Measurements from ENCODE around the gene PLPPR3.

DNA sequence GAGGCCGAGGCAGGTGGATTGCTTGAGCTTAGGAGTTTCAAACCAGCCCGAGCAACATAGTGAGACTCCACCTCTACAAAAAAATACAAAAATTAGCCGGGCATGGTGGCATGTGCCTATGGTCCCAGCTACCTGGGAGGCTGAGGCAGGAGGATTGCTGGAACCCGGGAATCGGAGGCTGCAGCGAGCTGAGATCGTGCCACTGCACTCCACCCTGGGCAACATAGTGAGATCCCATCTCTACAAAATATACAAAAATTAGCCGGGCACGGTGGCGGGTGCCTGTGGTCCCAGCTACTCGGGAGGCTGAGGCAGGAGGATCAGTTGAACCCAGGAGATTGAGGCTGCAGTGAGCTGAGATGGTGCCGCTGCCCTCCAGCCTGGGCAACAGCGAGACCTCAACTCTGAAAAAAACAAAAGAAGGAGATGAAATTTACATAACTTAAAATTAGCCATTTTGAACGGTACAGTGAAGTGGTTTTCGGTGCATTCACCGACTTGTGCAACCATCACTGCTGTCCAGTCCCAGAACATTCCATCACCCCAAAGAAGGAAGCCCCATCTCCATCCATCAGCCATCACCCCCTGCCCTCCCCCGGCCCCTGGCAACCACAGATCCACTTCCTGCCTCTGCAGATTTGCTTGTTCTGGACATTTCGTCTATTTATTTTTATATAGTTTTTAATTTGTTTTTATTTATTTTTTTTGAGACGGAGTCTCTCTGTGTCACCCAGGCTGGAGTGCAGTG is 4.3 kb upstream of the PLPPR3 start:
- no peak for TF ChIP-seq ZIC2 (tag by site-specific recombination; IDR thresholded peaks at IDR 0.05)
- TF ChIP-seq, protein P1, sequence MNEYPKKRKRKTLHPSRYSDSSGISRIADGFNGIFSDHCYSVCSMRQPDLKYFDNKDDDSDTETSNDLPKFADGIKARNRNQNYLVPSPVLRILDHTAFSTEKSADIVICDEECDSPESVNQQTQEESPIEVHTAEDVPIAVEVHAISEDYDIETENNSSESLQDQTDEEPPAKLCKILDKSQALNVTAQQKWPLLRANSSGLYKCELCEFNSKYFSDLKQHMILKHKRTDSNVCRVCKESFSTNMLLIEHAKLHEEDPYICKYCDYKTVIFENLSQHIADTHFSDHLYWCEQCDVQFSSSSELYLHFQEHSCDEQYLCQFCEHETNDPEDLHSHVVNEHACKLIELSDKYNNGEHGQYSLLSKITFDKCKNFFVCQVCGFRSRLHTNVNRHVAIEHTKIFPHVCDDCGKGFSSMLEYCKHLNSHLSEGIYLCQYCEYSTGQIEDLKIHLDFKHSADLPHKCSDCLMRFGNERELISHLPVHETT (tag by site-specific recombination; IDR thresholded peaks at IDR 0.05) = no peak
- TF ChIP-seq, protein P2, sequence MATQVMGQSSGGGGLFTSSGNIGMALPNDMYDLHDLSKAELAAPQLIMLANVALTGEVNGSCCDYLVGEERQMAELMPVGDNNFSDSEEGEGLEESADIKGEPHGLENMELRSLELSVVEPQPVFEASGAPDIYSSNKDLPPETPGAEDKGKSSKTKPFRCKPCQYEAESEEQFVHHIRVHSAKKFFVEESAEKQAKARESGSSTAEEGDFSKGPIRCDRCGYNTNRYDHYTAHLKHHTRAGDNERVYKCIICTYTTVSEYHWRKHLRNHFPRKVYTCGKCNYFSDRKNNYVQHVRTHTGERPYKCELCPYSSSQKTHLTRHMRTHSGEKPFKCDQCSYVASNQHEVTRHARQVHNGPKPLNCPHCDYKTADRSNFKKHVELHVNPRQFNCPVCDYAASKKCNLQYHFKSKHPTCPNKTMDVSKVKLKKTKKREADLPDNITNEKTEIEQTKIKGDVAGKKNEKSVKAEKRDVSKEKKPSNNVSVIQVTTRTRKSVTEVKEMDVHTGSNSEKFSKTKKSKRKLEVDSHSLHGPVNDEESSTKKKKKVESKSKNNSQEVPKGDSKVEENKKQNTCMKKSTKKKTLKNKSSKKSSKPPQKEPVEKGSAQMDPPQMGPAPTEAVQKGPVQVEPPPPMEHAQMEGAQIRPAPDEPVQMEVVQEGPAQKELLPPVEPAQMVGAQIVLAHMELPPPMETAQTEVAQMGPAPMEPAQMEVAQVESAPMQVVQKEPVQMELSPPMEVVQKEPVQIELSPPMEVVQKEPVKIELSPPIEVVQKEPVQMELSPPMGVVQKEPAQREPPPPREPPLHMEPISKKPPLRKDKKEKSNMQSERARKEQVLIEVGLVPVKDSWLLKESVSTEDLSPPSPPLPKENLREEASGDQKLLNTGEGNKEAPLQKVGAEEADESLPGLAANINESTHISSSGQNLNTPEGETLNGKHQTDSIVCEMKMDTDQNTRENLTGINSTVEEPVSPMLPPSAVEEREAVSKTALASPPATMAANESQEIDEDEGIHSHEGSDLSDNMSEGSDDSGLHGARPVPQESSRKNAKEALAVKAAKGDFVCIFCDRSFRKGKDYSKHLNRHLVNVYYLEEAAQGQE (tag by site-specific recombination; IDR thresholded peaks at IDR 0.05) = no peak
- no peak for TF ChIP-seq ZNF423 (tag by site-specific recombination; IDR thresholded peaks at IDR 0.05)
- no peak for TF ChIP-seq ZBTB8A (tag by site-specific recombination; IDR thresholded peaks at IDR 0.05)
- TF ChIP-seq, protein P3, sequence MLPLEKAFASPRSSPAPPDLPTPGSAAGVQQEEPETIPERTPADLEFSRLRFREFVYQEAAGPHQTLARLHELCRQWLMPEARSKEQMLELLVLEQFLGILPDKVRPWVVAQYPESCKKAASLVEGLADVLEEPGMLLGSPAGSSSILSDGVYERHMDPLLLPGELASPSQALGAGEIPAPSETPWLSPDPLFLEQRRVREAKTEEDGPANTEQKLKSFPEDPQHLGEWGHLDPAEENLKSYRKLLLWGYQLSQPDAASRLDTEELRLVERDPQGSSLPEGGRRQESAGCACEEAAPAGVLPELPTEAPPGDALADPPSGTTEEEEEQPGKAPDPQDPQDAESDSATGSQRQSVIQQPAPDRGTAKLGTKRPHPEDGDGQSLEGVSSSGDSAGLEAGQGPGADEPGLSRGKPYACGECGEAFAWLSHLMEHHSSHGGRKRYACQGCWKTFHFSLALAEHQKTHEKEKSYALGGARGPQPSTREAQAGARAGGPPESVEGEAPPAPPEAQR (tag by site-specific recombination; IDR thresholded peaks at IDR 0.05) = no peak
- no peak for TF ChIP-seq HOXA7 (CRISPR knock-in tag; IDR thresholded peaks at IDR 0.05; ENCODE audit: borderline replicate concordance)
- no peak for TF ChIP-seq HOXD13 (CRISPR knock-in tag; IDR thresholded peaks at IDR 0.05; ENCODE audit: borderline replicate concordance)
- TF ChIP-seq, protein P4, sequence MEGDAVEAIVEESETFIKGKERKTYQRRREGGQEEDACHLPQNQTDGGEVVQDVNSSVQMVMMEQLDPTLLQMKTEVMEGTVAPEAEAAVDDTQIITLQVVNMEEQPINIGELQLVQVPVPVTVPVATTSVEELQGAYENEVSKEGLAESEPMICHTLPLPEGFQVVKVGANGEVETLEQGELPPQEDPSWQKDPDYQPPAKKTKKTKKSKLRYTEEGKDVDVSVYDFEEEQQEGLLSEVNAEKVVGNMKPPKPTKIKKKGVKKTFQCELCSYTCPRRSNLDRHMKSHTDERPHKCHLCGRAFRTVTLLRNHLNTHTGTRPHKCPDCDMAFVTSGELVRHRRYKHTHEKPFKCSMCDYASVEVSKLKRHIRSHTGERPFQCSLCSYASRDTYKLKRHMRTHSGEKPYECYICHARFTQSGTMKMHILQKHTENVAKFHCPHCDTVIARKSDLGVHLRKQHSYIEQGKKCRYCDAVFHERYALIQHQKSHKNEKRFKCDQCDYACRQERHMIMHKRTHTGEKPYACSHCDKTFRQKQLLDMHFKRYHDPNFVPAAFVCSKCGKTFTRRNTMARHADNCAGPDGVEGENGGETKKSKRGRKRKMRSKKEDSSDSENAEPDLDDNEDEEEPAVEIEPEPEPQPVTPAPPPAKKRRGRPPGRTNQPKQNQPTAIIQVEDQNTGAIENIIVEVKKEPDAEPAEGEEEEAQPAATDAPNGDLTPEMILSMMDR (tag by site-specific recombination; IDR thresholded peaks at IDR 0.05) = no peak
- TF ChIP-seq KLF7 (tag by site-specific recombination; IDR thresholded peaks at IDR 0.05; ENCODE audit: borderline replicate concordance) = no peak
- TF ChIP-seq, protein P5, sequence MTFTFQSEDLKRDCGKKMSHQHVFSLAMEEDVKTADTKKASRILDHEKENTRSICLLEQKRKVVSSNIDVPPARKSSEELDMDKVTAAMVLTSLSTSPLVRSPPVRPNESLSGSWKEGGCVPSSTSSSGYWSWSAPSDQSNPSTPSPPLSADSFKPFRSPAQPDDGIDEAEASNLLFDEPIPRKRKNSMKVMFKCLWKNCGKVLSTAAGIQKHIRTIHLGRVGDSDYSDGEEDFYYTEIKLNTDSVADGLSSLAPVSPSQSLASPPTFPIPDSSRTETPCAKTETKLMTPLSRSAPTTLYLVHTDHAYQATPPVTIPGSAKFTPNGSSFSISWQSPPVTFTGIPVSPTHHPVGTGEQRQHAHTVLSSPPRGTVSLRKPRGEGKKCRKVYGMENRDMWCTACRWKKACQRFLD (tag by site-specific recombination; IDR thresholded peaks at IDR 0.05) = no peak
- TF ChIP-seq, protein P6, sequence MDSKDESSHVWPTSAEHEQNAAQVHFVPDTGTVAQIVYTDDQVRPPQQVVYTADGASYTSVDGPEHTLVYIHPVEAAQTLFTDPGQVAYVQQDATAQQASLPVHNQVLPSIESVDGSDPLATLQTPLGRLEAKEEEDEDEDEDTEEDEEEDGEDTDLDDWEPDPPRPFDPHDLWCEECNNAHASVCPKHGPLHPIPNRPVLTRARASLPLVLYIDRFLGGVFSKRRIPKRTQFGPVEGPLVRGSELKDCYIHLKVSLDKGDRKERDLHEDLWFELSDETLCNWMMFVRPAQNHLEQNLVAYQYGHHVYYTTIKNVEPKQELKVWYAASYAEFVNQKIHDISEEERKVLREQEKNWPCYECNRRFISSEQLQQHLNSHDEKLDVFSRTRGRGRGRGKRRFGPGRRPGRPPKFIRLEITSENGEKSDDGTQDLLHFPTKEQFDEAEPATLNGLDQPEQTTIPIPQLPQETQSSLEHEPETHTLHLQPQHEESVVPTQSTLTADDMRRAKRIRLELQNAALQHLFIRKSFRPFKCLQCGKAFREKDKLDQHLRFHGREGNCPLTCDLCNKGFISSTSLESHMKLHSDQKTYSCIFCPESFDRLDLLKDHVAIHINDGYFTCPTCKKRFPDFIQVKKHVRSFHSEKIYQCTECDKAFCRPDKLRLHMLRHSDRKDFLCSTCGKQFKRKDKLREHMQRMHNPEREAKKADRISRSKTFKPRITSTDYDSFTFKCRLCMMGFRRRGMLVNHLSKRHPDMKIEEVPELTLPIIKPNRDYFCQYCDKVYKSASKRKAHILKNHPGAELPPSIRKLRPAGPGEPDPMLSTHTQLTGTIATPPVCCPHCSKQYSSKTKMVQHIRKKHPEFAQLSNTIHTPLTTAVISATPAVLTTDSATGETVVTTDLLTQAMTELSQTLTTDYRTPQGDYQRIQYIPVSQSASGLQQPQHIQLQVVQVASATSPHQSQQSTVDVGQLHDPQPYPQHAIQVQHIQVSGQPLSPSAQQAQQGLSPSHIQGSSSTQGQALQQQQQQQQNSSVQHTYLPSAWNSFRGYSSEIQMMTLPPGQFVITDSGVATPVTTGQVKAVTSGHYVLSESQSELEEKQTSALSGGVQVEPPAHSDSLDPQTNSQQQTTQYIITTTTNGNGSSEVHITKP (tag by site-specific recombination; IDR thresholded peaks at IDR 0.05) = 0 out of 2 replicates have a peak, but pooled peaks have one; percentile 45
- TF ChIP-seq ZNF274 (IDR thresholded peaks at IDR 0.05; ENCODE audit: low read length) = no peak
- TF ChIP-seq ZNF274 (tag by site-specific recombination; IDR thresholded peaks at IDR 0.05; ENCODE audit: borderline replicate concordance) = no peak

All from HEK293 (cell line).